ENCODE measurements around the gene AMD1. TPM values are rescaled to one million over a fixed set of nuclear protein-coding genes. Genes with fewer than 3 reads are reported as not detected.

The AMD1 gene
- total RNA-seq, 2 donors from 2014 or later: 70.4 to 72.7 TPM

DNA sequence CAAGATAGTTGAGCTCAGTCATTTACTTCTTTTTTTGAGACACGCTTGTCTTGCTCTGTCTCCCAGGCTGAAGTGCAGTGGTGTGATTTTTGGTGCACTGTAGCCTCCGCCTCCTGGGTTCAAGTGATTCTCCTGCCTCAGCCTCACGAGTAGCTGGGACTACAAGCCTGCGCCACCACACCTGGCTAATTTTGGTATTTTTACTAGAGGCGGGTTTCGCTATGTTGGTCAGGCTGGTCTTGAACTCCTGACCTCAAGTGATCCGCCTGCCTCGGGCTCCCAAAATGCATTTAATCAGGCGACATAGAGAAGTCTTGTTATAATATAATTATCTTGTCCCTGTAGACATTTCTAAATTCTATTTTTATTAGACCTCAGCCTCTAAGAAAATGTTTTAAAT is 6.1 kb downstream of the AMD1 start:
- no peak for TF ChIP-seq CTCF (IDR thresholded peaks at IDR 0.05)
- Histone ChIP-seq H3K27me3 (no peaks in the 10 kb centered on the region), H3K9me3 (no peaks in the 10 kb centered on the region), H3K36me3 (no peaks in the 10 kb centered on the region), H3K27ac (no peak overlapping the region), H3K9ac (ENCODE audit: low read depth in 2 of 2, low read length in 2 of 2) (no peak overlapping the region), H3K4me1 (peaks cover 44% of the 10 kb centered on the region), H3K4me3 (no peak overlapping the region)
- intact Hi-C loops (cut with DNase I): no loop called here
- no peak for DNase-seq

DNA sequence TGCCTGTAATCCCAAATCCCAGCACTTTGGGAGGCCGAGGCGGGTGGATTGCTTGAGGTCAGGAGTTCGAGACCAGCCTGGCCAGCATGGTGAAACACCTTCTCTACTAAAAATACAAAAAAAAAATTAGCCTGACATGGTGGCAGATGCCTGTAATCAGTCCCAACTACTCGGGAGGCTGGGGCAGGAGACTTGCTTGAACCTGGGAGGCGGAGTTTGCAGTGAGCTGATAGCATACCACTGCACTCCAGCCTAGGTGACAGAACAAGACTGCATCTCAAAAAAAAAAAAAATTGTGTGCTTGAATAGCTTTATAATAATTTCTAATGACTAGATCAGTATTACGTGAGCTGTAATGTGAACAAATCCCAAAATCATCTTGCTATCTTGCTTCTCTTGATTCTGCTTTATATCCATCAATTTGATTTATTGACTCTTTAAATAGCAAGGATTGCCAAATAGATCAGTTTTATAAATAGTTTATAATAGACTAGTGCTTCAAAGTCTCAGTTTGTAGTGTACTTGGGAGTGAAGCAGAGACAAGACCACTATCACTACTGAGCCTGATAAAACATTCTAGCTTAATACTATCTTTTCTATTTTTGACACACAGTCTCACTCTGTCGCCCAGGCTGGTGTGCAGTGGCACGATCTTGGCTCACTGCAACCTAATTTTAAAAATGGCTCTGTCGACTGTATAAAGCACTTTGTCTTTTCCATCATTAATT is 7.1 kb downstream of the AMD1 start:
- intact Hi-C loops (cut with DNase I): no loop called here
- no peak overlapping the region for H3K9ac ChIP-seq (ENCODE audit: low read depth in 2 of 2, low read length in 2 of 2)
- no peaks in the 10 kb centered on the region for H3K36me3 ChIP-seq
- DNase-seq: no peak
- no peak for TF ChIP-seq CTCF (IDR thresholded peaks at IDR 0.05)
- no peaks in the 10 kb centered on the region for H3K27me3 ChIP-seq
- H3K27ac ChIP-seq: no peak overlapping the region
- H3K4me1 ChIP-seq: peaks cover 44% of the 10 kb centered on the region
- H3K4me3 ChIP-seq: no peak overlapping the region
- no peaks in the 10 kb centered on the region for H3K9me3 ChIP-seq

DNA sequence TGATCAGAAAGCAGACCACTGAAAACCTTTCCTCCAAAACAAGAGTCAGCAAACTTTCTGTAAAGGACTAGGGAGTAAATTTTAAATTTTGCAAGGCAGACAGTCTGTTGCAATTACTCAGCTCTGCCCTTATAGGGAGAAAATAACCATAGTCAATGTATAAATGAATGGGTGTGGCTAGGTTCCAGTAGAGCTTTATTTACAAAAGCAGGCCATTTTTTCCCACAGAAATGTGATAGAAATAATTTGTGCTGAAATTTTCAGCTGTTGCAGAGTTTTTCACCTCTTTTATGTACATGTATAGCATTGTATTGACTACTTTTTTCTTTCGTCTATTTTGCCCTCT is 7.7 kb downstream of the AMD1 start:
- Histone ChIP-seq H3K36me3 (no peaks in the 10 kb centered on the region), H3K4me3 (no peak overlapping the region), H3K9ac (ENCODE audit: low read depth in 2 of 2, low read length in 2 of 2) (no peak overlapping the region), H3K27me3 (no peaks in the 10 kb centered on the region), H3K9me3 (no peaks in the 10 kb centered on the region), H3K27ac (no peak overlapping the region), H3K4me1 (peaks cover 44% of the 10 kb centered on the region)
- no peak for DNase-seq
- no peak for TF ChIP-seq CTCF (IDR thresholded peaks at IDR 0.05)
- intact Hi-C loops (cut with DNase I): no loop called here

GRCh38 chr6:110882824-110883554 is 8.4 kb downstream of the AMD1 start:
- no peak for TF ChIP-seq CTCF (IDR thresholded peaks at IDR 0.05)

DNA sequence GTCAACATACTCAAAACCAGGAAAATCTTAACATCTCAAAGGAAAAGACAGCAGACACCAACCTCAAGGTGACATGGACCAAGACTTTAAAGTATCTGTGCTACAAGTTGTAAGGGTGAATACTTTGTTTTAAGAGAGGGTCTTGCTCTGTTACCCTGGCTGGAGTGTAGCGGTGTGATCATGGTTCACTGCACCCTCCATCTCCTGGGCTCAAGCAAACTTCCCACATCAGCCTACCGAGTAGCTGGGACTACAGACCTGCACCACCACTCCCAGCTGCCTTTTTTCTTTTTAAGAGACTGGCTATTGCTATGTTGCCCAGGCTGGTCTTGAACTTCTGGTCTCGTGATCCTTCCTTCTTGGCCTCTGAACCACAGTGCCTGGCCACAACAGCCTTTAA is 9.7 kb downstream of the AMD1 start:
- Histone ChIP-seq H3K4me3 (no peak overlapping the region), H3K27ac (no peak overlapping the region), H3K9ac (ENCODE audit: low read depth in 2 of 2, low read length in 2 of 2) (no peak overlapping the region), H3K9me3 (no peaks in the 10 kb centered on the region), H3K4me1 (peaks cover 33% of the 10 kb centered on the region), H3K36me3 (no peaks in the 10 kb centered on the region), H3K27me3 (no peaks in the 10 kb centered on the region)
- no peak for DNase-seq
- intact Hi-C loops (cut with DNase I): no loop called here
- TF ChIP-seq CTCF (IDR thresholded peaks at IDR 0.05): no peak

More at GRCh38 chr6:110882824-110883554, 8.4 kb downstream of the AMD1 start:
- H3K27ac ChIP-seq: no peak overlapping the region
- no peaks in the 10 kb centered on the region for H3K9me3 ChIP-seq
- DNase-seq: no peak
- peaks cover 44% of the 10 kb centered on the region for H3K4me1 ChIP-seq
- no peaks in the 10 kb centered on the region for H3K27me3 ChIP-seq
- H3K9ac ChIP-seq (ENCODE audit: low read depth in 2 of 2, low read length in 2 of 2): no peak overlapping the region
- H3K4me3 ChIP-seq: no peak overlapping the region
- H3K36me3 ChIP-seq: no peaks in the 10 kb centered on the region
- intact Hi-C loops (cut with DNase I): no loop called here
